HG03342 (cell line): ENCODE data around the gene SPART.
"Not testable (repeated sequence)": the region's sequence is repeated elsewhere in the genome, so short reads cannot be mapped to it uniquely, and the experiment has no call there.

Source experiments
- ATAC-seq: cut with Tn5 transposase; IDR thresholded peaks from one replicate; pipeline ENCODE4 v1.9.1; 2021; ENCODE audit warnings: mild to moderate bottlenecking, moderate library complexity; ENCODE audit not compliant: unreplicated experiment

SPART gene

GRCh38 chr13:36355632-36356031 lies 9.4 kb upstream of the SPART start:
- ATAC-seq, result no peak

DNA sequence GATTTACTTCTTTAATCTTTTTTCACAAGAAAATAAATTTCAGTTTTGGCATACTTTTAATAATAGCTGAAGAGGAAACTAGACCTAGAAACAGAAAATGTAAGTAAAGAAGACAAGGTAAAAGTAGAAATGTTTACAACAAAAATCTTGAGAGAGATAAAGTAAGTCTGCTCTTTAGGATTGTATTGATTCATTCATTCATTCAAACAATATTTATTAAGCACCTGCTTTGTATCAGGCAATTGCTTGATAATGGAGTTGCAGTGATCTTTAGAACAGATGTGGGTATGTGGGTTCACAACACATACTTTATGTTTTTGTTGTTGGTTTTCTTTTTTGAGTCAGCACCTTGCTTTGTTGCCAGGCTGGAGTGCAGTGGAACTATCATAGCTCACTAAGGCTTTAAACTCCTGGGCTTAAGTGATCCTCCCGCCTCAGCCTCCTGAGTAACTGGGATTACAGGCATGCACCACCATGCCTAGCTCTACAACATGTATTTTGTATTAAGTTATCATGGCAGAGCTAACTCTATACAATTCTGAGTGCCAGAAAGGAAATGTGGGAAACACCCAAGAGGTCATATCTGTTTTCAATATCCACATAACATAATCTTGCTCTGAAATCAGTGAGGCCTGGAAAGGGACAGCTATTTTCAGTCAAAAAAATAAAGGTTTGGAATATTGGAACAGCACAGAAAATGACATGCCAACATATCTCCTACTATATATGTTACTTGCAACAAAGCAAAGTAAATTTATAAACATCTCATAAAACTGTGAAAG lies 8.8 kb upstream of the SPART start:
- ATAC-seq, result no peak

- no peak for ATAC-seq
Observed at GRCh38 chr13:36353001-36353400, 6.8 kb upstream of the SPART start.

GRCh38 chr13:36352350-36352749 lies 6.2 kb upstream of the SPART start:
- no peak for ATAC-seq

GRCh38 chr13:36347531-36348210 lies 1.5 kb upstream of the SPART start:
- ATAC-seq, result no peak

DNA sequence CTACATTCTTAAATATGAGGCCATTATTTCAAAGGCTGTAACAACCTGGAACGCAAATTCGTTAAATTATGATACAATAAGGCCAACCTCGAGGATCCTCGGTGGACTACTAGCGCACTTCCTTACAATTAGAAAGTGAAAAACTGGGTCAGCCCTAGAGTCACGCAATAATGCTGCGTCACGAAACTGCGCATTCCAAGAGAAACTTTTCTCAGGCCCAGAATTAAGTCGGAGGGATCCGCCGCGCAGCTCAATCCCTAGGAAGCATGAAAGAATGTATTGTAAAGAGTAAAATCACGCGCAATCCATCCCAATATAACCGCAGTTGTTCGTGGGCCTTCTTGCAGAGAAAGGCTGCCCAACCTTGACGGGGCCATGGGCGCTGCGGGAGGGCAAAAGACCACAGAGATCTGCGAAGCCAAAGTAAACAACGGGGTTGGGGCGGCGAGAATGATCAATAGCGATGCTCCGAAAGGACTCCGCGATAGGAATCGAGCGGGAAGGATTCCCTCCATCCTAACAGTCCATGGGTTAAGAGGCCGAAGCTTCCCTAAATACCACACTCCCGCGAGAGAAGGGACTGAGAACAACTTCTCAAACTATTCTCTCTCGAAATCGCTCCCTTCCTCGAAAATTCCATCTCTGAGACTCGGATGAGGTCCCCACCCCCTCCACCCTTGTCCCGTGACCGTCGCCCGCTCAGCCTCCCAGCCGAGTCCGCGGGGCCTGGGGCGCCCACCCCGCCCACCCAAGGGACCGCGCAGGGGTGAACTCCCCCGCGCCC lies 564 bp downstream of the SPART start:
- ATAC-seq, result no peak

GRCh38 chr13:36344886-36345437 lies 1.2 kb downstream of the SPART start:
- no peak for ATAC-seq

DNA sequence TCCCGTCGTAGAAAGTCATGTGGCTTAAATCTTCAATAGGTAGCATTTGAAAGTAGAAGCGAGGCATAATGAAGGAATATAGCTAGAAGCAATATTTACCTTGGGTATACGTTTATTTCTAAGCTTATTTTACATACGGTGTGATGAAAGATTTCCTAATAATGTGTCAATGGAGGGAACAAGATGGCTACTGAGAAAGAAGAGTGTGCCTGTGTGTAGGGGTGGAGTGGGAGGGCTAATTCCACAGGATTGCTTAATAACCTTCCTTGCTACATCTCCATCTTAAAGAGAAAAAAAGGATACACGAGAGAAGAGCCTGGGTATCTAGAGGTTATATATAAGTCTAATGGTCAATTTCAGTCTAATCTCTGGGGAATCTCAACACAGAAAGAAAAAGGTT lies 2.0 kb downstream of the SPART start:
- no peak for ATAC-seq

DNA sequence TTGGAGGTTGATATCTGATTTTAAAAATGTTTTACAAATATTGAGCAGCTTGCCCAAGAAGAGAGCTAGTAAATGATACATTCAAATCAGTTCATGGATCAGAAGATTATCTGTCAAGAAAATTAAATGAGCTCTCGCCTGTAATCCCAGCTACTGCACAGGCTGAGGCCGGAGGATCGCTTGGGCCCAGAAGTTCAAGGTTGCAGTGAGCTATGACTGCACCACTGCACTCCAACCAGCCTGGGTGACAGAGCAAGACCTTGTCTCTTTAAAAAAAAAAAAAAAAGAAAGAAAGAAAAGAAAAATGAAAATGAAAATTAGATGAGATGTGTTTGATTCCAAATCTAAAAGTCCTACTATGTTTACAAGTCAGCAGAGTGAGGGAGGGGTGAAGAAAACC lies 2.4 kb downstream of the SPART start:
- no peak for ATAC-seq

- no peak for ATAC-seq
Observed at GRCh38 chr13:36342715-36343114, 3.5 kb downstream of the SPART start.

- ATAC-seq, result no peak
Observed at GRCh38 chr13:36341718-36342117, 4.5 kb downstream of the SPART start.

DNA sequence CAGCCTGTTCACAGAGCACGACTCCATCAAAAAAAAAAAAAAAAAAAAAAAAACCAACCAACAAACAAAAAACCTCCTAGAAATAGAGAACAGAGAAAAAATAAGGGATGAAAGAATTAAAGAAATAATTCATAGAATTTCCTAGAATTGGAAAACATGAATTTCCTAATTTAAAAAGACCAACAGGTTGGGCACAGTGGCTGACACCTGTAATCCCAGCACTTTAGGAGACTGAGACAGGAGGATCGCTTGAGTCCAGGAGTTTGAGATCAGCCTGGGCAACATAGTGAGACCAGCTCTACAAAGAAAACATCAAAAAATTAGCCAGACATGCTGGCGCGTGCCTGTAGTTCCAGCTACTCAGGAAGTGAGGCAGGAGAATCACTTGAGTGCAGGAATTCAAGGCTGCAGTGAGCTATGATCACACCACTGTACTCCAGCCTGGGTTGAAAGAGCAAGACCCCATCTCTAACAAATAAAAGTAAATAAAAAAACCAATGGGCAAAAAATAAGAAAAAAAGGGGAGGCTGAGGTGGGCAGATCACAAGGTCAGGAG lies 6.5 kb downstream of the SPART start:
- ATAC-seq, result no peak

DNA sequence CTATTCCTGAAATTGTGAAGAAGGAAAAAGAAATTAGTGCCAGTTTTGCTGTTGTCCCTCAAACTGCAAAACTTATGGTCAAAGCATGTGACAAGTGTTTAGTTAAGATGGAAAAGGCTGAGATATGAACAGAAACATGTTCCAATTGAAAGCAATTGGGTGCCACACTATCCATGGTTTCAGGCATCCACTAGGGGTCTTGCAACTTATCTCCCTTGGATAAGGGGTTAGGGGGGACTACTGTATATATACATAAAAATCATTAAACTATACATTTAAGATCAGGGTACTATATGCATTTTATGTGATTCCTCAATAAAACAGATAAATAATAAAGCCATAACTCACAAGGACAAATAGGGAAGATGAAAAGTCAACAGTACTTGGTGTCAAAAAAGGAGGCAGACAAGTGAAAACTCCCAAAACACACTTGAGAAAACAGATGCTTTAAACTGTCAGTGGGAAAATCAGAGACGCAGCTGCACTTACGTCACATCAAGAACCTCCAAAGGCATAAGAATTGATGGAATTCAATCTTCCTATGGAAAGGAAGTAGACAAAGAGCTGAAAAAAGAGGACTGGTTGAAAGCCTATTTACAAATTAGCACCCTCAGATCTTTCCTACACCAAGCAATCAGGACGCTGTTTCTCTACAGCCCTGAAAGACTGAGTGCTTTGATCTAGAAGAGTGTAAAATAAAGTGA lies 8.1 kb downstream of the SPART start:
- ATAC-seq, result no peak

DNA sequence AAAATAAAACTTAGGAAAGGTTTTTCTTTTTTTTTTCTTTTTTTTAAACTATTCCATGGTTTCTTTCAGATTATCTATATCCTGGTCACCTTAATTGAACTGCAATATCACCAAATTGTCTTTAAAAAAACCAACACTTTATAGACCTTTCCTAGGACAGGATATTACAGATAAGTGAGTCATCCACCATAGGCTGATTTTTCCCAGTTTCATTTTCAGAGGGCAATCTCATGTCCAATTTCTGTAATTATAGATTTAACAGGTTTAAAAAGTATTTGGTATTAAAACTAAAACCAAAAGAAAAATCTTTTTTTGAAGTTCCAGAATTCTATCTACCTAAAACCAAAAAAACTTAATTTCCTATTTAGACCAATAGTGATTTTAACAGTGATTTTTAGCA lies 13.2 kb downstream of the SPART start:
- ATAC-seq, result no peak

GRCh38 chr13:36332255-36332654 lies 13.9 kb downstream of the SPART start:
- not testable (repeated sequence) for ATAC-seq

- ATAC-seq, result no peak
Observed at GRCh38 chr13:36331280-36331679, 14.9 kb downstream of the SPART start.

GRCh38 chr13:36329361-36329760 lies 16.8 kb downstream of the SPART start:
- no peak for ATAC-seq

- ATAC-seq, result no peak
Observed at GRCh38 chr13:36328821-36329220, 17.4 kb downstream of the SPART start.

DNA sequence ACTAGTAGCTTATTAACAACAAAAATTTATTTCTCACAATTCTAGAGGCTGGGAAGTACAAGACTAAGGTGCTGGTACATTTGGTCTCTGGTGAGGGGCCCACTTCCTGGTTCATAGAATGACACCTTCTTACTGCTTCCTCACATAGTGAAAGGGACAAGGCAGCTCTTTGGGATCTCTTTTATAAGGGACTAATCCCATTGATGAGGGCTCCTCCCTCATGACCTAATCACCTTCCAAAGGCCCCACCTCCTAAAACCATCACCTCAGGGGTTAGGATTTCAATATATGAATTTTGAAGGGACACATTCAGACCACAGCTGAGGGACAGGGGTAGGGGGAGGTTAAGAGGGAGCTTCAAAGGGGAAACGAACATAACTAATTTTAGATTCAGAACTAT lies 20.3 kb downstream of the SPART start:
- no peak for ATAC-seq

DNA sequence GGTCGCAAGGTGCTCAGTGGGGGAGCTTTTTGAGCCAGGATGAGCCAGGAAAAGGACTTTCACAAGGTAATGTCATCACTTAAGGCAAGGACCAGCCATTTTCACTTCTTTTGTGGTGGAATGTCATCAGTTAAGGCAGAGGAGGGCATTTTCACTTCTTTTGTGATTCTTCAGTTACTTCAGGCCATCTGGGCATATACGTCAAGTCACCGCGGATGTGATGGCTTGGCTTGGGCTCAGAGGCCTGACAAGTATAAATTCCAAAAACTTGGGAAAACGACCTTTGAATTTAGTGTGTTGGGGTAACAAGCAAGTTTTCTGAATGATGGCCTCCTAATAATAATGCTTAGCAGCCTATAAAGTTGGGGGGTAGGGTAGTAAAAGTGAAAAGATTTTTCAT lies 21.3 kb downstream of the SPART start:
- ATAC-seq, result not testable (repeated sequence)
